Measurements from ENCODE around the gene RC3H2. TPM values are rescaled to one million over a fixed set of nuclear protein-coding genes. Genes with fewer than 3 reads are reported as not detected.
A peak's percentile ranks its signal among the peaks of the same experiment; 100 is the strongest.

RC3H2 gene
- total and polyA plus RNA-seq, 2 of the 13 experiments (the other 11 are each of a cell fraction or from before 2014, with no cell fraction given) = 21.0 to 36.4 TPM

- TF ChIP-seq, protein P1, sequence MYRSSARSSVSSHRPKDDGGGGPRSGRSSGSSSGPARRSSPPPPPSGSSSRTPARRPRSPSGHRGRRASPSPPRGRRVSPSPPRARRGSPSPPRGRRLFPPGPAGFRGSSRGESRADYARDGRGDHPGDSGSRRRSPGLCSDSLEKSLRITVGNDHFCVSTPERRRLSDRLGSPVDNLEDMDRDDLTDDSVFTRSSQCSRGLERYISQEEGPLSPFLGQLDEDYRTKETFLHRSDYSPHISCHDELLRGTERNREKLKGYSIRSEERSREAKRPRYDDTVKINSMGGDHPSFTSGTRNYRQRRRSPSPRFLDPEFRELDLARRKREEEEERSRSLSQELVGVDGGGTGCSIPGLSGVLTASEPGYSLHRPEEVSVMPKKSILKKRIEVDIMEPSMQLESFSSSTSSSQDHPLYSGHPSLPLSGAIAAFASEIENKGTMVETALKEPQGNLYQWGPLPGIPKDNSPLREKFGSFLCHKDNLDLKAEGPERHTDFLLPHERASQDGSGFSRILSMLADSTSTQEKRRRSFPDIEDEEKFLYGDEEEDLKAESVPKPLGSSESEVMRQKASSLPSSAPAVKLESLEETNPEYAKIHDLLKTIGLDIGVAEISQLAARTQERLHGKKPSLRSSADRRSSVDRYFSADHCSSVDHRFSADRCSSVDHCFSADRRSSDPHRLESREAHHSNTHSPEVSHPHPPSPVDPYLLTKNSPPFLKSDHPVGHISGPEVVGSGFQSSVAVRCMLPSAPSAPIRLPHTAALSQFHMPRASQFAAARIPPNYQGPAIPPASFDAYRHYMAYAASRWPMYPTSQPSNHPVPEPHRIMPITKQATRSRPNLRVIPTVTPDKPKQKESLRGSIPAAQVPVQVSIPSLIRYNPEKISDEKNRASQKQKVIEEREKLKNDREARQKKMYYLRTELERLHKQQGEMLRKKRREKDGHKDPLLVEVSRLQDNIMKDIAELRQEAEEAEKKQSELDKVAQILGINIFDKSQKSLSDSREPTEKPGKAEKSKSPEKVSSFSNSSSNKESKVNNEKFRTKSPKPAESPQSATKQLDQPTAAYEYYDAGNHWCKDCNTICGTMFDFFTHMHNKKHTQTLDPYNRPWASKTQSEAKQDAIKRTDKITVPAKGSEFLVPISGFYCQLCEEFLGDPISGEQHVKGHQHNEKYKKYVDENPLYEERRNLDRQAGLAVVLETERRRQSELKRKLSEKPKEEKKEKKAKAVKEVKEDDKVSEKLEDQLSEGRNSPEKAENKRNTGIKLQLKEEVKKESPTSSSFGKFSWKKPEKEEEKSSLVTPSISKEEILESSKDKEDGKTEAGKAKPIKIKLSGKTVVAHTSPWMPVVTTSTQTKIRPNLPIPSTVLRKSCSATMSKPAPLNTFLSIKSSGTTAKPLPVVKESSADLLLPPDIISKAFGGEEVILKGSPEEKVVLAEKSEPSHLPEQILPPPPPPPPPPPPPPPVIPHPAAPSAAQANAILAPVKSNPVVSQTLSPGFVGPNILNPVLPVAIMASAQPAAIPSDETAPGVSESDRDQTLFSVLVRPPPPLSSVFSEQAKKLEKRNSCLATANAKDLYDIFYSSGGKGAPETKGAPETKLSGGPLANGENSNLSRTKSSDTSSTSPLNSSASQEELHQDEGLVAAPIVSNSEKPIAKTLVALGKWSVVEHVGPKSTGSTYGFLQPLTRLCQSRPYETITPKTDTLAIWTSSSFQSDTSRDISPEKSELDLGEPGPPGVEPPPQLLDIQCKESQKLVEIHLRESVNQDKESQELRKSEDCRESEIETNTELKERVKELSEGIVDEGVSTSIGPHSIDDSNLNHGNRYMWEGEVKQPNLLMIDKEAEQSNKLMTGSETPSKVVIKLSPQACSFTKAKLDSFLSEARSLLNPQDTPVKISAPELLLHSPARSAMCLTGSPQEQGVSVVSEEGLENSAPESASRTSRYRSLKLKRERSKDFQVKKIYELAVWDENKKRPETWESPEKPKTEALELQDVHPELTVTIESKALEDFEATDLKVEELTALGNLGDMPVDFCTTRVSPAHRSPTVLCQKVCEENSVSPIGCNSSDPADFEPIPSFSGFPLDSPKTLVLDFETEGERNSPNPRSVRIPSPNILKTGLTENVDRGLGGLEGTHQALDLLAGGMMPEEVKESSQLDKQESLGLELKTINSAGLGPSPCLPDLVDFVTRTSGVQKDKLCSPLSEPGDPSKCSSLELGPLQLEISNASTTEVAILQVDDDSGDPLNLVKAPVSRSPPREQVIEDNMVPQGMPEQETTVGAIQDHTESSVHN (CRISPR knock-in tag; IDR thresholded peaks at IDR 0.05) = no peak
- TF ChIP-seq NR3C1 (CRISPR knock-in tag; IDR thresholded peaks at IDR 0.05) = no peak
- TF ChIP-seq ZNF691 (CRISPR knock-in tag; IDR thresholded peaks at IDR 0.05; ENCODE audit: borderline replicate concordance, low read depth) = no peak
- TF ChIP-seq POLR2AphosphoS2 (IDR thresholded peaks at IDR 0.05; ENCODE audit: low read depth, low read length) = no peak
- TF ChIP-seq, protein P2, sequence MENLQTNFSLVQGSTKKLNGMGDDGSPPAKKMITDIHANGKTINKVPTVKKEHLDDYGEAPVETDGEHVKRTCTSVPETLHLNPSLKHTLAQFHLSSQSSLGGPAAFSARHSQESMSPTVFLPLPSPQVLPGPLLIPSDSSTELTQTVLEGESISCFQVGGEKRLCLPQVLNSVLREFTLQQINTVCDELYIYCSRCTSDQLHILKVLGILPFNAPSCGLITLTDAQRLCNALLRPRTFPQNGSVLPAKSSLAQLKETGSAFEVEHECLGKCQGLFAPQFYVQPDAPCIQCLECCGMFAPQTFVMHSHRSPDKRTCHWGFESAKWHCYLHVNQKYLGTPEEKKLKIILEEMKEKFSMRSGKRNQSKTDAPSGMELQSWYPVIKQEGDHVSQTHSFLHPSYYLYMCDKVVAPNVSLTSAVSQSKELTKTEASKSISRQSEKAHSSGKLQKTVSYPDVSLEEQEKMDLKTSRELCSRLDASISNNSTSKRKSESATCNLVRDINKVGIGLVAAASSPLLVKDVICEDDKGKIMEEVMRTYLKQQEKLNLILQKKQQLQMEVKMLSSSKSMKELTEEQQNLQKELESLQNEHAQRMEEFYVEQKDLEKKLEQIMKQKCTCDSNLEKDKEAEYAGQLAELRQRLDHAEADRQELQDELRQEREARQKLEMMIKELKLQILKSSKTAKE (CRISPR knock-in tag; IDR thresholded peaks at IDR 0.05; ENCODE audit: borderline replicate concordance) = no peak
- no peak for TF ChIP-seq ELF4 (CRISPR knock-in tag; IDR thresholded peaks at IDR 0.05; ENCODE audit: borderline replicate concordance)
- no peak for TF ChIP-seq HMG20A (CRISPR knock-in tag; IDR thresholded peaks at IDR 0.05; ENCODE audit: borderline replicate concordance)
- TF ChIP-seq, protein P3, sequence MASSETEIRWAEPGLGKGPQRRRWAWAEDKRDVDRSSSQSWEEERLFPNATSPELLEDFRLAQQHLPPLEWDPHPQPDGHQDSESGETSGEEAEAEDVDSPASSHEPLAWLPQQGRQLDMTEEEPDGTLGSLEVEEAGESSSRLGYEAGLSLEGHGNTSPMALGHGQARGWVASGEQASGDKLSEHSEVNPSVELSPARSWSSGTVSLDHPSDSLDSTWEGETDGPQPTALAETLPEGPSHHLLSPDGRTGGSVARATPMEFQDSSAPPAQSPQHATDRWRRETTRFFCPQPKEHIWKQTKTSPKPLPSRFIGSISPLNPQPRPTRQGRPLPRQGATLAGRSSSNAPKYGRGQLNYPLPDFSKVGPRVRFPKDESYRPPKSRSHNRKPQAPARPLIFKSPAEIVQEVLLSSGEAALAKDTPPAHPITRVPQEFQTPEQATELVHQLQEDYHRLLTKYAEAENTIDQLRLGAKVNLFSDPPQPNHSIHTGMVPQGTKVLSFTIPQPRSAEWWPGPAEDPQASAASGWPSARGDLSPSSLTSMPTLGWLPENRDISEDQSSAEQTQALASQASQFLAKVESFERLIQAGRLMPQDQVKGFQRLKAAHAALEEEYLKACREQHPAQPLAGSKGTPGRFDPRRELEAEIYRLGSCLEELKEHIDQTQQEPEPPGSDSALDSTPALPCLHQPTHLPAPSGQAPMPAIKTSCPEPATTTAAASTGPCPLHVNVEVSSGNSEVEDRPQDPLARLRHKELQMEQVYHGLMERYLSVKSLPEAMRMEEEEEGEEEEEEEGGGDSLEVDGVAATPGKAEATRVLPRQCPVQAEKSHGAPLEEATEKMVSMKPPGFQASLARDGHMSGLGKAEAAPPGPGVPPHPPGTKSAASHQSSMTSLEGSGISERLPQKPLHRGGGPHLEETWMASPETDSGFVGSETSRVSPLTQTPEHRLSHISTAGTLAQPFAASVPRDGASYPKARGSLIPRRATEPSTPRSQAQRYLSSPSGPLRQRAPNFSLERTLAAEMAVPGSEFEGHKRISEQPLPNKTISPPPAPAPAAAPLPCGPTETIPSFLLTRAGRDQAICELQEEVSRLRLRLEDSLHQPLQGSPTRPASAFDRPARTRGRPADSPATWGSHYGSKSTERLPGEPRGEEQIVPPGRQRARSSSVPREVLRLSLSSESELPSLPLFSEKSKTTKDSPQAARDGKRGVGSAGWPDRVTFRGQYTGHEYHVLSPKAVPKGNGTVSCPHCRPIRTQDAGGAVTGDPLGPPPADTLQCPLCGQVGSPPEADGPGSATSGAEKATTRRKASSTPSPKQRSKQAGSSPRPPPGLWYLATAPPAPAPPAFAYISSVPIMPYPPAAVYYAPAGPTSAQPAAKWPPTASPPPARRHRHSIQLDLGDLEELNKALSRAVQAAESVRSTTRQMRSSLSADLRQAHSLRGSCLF (CRISPR knock-in tag; IDR thresholded peaks at IDR 0.05; ENCODE audit: borderline replicate concordance) = no peak
- peak; percentile 26; the same call in 1 of the 2 replicates for TF ChIP-seq SPEN (CRISPR knock-in tag; IDR thresholded peaks at IDR 0.05; ENCODE audit: low read depth)
- TF ChIP-seq MAFK (conservative IDR thresholded peaks at IDR 0.05 in 1 of 2, IDR thresholded peaks at IDR 0.05 in 1 of 2; ENCODE audit: low read length in 2 of 2) = no peak
- no peak for TF ChIP-seq ZMYM4 (CRISPR knock-in tag; IDR thresholded peaks at IDR 0.05)
Observed at GRCh38 chr9:122940749-122941581, 35.8 kb upstream of the RC3H2 start, which contains the start of gene RABGAP1 (continued).
